Rectal smooth muscle tissue (tissue), 1 donor: ENCODE data around the gene LAD1.

ENCODE experiments used
- H3K27ac ChIP-seq: one replicate; pipeline ENCODE4 v1.7.0; 2013; ENCODE audit warnings: low read depth, low read length, inconsistent platforms
- H3K27me3 ChIP-seq: one replicate; pipeline ENCODE4 v1.7.0; 2013; ENCODE audit warnings: low read length; ENCODE audit not compliant: control insufficient read depth, insufficient read depth
- H3K36me3 ChIP-seq: one replicate; pipeline ENCODE4 v1.7.0; 2013; ENCODE audit warnings: low read length; ENCODE audit not compliant: control insufficient read depth, insufficient read depth
- H3K4me1 ChIP-seq: one replicate; pipeline ENCODE4 v1.7.0; 2013; ENCODE audit warnings: low read length; ENCODE audit not compliant: control insufficient read depth, insufficient read depth
- H3K4me3 ChIP-seq: one replicate; pipeline ENCODE4 v1.7.0; 2013; ENCODE audit warnings: low read length
- H3K9ac ChIP-seq: one replicate; pipeline ENCODE4 v1.7.0; 2013; ENCODE audit warnings: low read length

LAD1 gene

GRCh38 chr1:201357211-201357610, 41.9 kb downstream of the LAD1 start:
- no peaks in the 10 kb centered on the region for H3K27me3 ChIP-seq
- no peak overlapping the region for H3K4me3 ChIP-seq
- no peak overlapping the region for H3K27ac ChIP-seq
- no peak overlapping the region for H3K9ac ChIP-seq
- no peaks in the 10 kb centered on the region for H3K36me3 ChIP-seq
- H3K4me1 ChIP-seq, result no peaks in the 10 kb centered on the region

DNA sequence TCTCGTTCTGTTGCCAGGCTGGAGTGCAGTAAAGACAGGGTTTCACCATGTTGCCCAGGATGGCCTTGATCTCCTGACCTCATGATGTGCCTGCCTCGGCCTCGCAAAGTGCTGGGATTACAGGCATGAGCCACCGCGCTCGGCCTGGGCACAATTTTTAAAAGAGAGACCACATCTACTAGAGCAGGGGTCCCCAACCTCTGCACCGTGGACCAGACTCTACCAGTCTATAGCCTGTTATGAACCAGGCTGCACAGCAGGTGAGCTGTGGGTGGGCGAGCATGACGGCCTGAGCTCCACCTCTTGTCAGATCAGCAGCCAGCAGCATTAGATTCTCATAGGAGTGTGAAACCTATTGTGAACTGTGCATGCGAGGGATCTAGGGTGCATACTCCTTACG, 42.4 kb downstream of the LAD1 start:
- Histone ChIP-seq H3K27me3 (no peaks in the 10 kb centered on the region), H3K36me3 (no peaks in the 10 kb centered on the region), H3K4me1 (no peaks in the 10 kb centered on the region), H3K4me3 (no peak overlapping the region), H3K9ac (no peak overlapping the region), H3K27ac (no peak overlapping the region)

GRCh38 chr1:201356236-201356635, 42.9 kb downstream of the LAD1 start:
- H3K4me1 ChIP-seq, result no peaks in the 10 kb centered on the region
- no peak overlapping the region for H3K9ac ChIP-seq
- no peak overlapping the region for H3K27ac ChIP-seq
- H3K4me3 ChIP-seq, result no peak overlapping the region
- H3K27me3 ChIP-seq, result no peaks in the 10 kb centered on the region
- no peaks in the 10 kb centered on the region for H3K36me3 ChIP-seq

DNA sequence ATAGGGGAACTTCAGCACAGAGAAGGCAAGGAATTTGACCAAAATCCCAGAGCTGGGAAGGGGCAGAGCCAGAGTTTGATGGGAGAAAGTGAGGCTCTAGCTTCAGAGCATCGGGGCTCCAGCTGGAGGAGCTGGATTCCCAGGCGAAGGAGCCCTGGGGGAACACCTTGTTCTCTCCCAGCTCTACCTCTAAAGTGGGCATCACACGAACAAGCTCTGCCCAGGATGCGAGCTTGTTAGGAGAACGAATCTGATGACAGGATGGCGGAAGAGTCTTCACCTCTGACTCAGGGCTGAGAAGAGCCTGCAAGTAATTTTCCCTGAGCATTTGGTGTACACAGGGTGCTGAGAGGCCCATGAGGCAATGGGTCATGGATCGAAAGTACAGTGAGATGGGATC, 43.7 kb downstream of the LAD1 start:
- no peaks in the 10 kb centered on the region for H3K36me3 ChIP-seq
- H3K4me1 ChIP-seq, result no peaks in the 10 kb centered on the region
- H3K27me3 ChIP-seq, result no peaks in the 10 kb centered on the region
- H3K9ac ChIP-seq, result no peak overlapping the region
- no peak overlapping the region for H3K4me3 ChIP-seq
- no peak overlapping the region for H3K27ac ChIP-seq

DNA sequence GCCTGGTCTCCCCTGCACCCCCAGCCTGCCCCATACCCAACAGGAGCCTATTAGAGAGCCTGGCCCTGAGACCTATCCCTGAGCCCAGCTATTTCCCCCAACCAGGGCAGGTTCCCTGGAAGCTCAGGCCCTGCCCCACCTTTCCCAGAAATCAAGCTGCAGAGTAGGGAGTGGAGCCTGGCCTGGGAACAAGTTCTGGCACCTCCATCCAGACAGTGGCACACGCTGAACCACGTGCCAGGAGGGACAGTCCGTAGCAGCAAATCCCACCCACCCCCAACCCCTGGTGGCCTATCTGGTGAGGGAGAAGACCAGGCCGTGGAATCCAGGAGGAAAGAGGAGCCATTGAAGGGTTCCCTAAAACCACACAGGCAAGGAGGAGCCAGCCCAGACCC, 44.2 kb downstream of the LAD1 start:
- Histone ChIP-seq H3K4me1 (no peaks in the 10 kb centered on the region), H3K27me3 (no peaks in the 10 kb centered on the region), H3K4me3 (no peak overlapping the region), H3K9ac (no peak overlapping the region), H3K36me3 (no peaks in the 10 kb centered on the region), H3K27ac (no peak overlapping the region)

GRCh38 chr1:201354151-201354900, 44.8 kb downstream of the LAD1 start:
- no peaks in the 10 kb centered on the region for H3K4me1 ChIP-seq
- no peak overlapping the region for H3K27ac ChIP-seq
- no peaks in the 10 kb centered on the region for H3K27me3 ChIP-seq
- H3K4me3 ChIP-seq, result no peak overlapping the region
- no peak overlapping the region for H3K9ac ChIP-seq
- H3K36me3 ChIP-seq, result no peaks in the 10 kb centered on the region

DNA sequence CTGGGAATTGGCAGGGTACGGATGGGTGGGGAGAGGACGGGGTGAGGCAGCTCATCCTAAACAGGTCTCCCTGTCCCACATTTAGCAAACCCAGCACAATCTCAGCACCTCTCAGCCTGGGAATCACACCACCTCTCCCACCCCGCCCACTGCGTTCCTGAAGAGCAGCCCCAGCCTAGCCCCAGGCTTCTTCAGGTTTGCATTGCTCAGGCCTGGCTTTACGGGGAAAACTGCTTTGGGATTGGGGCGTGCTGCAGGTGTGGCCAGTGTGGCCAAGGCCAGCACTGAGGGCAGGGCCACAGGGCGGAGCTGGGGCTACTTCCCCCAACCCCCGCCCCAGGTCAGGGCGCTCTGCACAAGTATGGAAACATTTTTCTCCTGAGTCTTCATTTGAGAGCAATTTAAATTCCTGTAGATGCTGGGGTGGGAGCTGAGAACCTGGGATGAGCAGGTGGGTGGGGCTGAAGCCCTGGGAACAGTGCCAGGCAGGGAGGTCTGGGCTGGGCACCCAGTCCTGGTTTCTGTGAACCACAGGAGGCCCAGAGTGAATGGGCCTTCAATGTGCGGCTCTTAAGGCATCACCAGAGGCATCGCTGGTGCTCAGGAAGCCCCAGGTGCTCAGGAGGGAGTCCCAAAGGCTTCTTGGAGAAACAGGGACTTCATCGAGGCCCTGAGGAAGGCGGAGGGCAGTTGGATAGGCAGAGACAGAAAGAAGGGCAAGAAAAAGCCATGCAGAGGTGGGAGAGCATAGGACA, 45.8 kb downstream of the LAD1 start:
- H3K27me3 ChIP-seq, result no peaks in the 10 kb centered on the region
- no peaks in the 10 kb centered on the region for H3K36me3 ChIP-seq
- H3K4me1 ChIP-seq, result no peaks in the 10 kb centered on the region
- H3K4me3 ChIP-seq, result no peak overlapping the region
- H3K27ac ChIP-seq, result no peak overlapping the region
- H3K9ac ChIP-seq, result no peak overlapping the region

DNA sequence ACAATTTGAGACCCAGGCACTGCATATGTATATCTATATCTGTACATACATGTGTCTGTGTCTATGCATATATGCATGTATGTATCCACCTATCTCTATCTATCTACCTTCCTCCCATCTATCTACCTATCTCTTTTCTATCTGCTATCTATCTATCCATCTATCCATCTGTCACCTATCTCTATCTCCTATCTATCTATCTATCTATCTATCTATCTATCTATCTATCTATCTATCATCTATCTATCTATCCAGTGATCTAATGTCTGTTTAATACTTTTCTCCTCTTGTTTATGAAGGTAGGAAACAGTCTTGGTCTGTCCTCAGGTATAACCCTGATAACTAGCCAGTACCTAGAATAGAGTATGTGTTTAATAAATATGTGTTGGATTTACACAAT, 47.5 kb downstream of the LAD1 start:
- Histone ChIP-seq H3K36me3 (no peaks in the 10 kb centered on the region), H3K4me1 (no peaks in the 10 kb centered on the region)

DNA sequence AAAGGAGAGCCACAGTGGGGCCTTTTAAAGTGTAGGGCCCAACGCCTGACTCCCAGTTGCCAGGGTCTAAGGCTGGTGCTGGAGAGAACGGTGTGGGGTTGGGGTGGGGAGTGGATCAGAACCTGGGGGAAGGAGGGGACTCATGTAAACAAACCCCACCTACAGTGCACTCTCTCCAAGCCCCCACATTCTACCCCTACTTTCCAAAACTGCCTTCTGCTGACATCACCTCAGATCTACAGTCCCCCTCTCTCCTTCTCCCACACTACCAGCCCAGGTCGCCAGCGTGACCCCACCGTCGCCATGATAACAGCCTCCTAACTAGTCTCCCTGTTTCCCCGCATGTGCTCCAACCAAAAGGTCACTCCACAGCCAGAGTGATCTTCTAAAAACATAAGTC, 48.2 kb downstream of the LAD1 start:
- Histone ChIP-seq H3K27ac (no peak overlapping the region), H3K27me3 (no peaks in the 10 kb centered on the region)

More for the DNA sequence above, 47.5 kb downstream of the LAD1 start:
- H3K27ac ChIP-seq, result no peak overlapping the region
- H3K4me3 ChIP-seq, result no peak overlapping the region
- no peak overlapping the region for H3K9ac ChIP-seq
- H3K27me3 ChIP-seq, result no peaks in the 10 kb centered on the region

DNA sequence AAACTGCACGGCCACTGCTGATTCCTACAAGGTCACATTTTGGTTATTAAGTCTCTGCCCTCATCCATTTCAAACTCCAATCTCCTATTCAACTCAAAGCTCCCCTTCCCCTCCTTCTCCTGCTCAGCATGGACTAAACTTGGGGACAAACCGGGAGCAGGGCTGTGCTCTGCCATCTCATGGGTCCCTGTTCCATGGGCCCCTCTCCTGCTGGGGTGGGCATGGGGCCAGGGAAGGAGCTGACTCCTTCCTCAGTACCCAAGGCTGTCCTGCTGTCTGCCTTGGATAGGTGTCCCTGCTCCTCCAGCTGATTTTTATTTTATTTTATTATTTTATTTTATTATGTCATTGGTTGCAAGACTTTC, 48.8 kb downstream of the LAD1 start:
- H3K4me1 ChIP-seq, result no peaks in the 10 kb centered on the region
- H3K27me3 ChIP-seq, result no peaks in the 10 kb centered on the region
- H3K27ac ChIP-seq, result no peak overlapping the region
- no peaks in the 10 kb centered on the region for H3K36me3 ChIP-seq
- H3K4me3 ChIP-seq, result no peak overlapping the region
- no peak overlapping the region for H3K9ac ChIP-seq

More for the DNA sequence above, 48.2 kb downstream of the LAD1 start:
- H3K4me3 ChIP-seq, result no peak overlapping the region
- no peaks in the 10 kb centered on the region for H3K36me3 ChIP-seq
- no peak overlapping the region for H3K9ac ChIP-seq
- no peaks in the 10 kb centered on the region for H3K4me1 ChIP-seq

DNA sequence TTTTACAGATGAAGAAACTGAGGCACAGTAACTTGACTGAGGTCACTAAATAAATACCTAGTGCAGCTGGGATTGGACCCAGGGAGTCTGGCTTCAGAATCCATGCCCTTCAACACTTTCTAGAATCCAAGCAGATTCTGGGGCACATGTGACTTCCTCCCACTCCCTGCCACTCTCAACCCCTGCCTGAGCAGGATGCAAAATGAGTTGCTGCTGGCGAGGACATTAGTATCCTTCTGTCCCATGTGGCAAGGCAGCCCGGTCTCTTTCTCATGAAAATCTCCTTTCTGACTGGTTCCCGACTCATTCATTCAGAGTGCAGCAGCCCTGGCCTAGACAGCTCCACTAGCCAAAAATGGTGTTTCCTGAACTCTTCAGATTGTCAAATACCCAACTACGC, 50.0 kb downstream of the LAD1 start:
- Histone ChIP-seq H3K27me3 (no peaks in the 10 kb centered on the region), H3K4me3 (no peak overlapping the region), H3K27ac (no peak overlapping the region), H3K4me1 (no peaks in the 10 kb centered on the region), H3K9ac (no peak overlapping the region), H3K36me3 (no peaks in the 10 kb centered on the region)

DNA sequence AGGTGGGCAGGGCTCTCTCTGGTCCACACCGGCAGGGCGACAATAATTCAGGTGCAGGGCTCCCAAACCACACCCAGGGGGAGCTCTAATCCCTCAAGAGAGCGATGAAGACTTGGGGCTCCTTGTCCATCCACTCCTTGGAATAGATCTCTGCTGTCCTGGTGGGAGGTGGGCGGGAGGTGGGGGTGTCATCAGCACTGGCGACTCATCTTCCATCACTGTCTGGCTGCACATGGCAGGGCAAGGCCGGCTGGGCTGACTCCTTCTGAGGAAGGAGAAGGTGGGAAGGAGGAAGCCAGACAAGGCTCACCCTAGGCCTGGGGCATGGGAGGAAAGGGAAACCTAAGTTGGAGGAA, 50.9 kb downstream of the LAD1 start:
- H3K9ac ChIP-seq, result no peak overlapping the region
- no peaks in the 10 kb centered on the region for H3K36me3 ChIP-seq
- H3K4me3 ChIP-seq, result no peak overlapping the region
- H3K27ac ChIP-seq, result no peak overlapping the region
- H3K4me1 ChIP-seq, result no peaks in the 10 kb centered on the region
- no peaks in the 10 kb centered on the region for H3K27me3 ChIP-seq
